Right ventricle myocardium superior (tissue), 1 donor: ENCODE data around the gene CCDC51. TPM values are rescaled to one million over a fixed set of nuclear protein-coding genes. Genes with fewer than 3 reads are reported as not detected.

Experiments used
- ATAC-seq: fragments of 200-7000 bp; cut with Tn5 transposase; one replicate; pipeline ENCODE4 v1.9.1; 2020; ENCODE audit warnings: mild to moderate bottlenecking; ENCODE audit not compliant: poor library complexity
- DNase-seq: peaks from one replicate; pipeline ENCODE4 v3.0.0-alpha.2; 2020
- intact Hi-C: fragments of 100-400 bp; cut with DNase I; formaldehyde crosslinking; loops from one replicate; pipeline ENCODE4 v1.11.2; 2022
- total RNA-seq: library from RNA; stranded (reverse); fragmentation: NEBNext Ultra II Directional; extraction: Animal tissue kit (Norgen Biotek cat#: 25700); gene quantifications from one replicate; pipeline ENCODE4 v1.2.1, GENCODE V29; 2021
- donor health status: DM: no; HTN: yes; CAD: no; lungs with severe emphysema.

Gene CCDC51
- total RNA-seq, 1 donor from 2014 or later = 11.9 TPM

DNA sequence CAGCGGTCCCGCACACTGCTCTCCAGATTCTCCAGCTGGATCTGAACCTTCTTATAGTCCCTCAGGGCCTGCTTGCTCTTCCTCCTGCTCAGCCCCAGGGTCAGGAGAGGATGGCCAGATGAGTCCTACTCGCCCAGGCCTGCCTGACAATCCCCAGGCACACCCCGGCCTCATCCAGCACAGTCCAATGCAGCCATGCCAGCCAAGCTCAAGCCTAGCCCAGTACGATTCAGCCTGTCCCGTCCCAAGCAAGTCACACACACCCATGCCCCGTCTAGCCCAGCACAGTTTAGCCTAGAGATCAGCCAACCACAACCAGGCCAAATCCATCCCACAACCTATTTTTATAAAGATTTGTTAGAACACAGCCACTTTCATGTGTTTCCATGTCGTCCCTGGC is 26.8 kb downstream of the CCDC51 start:
- ATAC-seq = no peak
- intact Hi-C loops = no loop called here
- DNase-seq = no peak

DNA sequence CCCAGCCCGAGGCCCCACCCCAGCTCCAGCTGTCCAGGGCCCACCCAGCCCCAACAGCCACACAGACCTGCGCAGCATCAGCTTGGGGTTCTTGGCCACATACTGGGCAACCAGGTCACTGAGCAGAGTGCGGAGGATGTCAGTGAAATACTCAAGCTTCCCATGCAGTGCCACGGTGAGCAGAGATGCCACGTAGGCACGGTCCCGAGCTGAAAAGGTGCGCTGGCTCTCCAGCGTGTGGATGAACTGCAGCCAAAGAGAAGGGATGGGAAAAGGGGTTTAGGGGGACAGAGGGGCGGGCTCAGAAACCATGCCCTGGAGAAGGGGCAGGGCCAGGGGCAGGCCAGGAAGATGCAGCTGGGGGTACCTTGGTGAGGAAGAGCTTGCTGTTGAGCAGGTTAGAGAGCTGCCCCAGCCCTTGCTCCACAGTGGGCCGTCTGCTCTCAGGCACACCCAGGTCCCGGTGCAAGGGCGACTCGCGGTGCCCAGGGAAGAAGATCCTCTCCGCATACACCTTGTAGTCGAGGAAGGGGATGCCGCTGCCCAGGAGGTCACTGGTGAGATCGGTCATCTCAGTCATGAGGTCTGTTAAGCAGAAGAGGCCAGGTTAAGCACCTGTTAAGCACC is 27.4 kb downstream of the CCDC51 start:
- no peak for ATAC-seq
- DNase-seq = peak; percentile 34
- intact Hi-C loops = no loop called here

DNA sequence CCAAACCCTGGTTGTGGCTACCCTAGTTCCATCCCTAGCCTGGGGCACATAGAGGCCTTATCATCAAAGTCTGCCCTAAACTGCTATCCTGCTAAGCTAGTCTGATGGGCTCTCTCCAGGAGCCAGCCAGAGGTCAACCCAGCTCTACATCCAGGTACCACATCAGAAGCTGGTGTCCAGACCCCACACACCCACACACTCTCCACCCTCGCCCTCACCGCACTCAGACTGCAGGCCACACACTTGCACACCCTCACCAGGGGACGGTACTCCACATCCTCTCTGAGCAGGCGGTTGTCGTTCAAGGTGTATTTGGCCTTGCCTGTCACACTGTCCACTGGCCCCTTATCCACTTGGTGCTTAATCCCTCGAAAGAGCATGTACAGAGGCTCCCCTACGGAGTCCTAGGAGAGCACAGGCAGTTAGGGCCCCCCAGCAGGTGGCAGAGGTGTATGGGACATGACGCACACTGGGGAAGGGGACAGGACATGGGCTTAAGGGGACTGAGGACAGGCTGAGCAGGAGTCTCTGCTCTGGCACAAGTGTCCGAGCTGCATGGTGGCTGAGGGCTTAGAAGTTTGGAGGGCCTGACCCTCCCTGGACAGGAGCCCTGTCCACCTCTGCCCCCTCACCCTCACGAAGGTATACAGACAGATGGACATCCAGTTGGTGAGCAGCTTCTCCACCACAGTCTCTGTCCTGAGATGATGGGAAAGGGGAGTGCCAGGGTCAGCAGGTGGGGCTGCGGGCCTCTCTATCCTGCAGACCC is 28.1 kb downstream of the CCDC51 start:
- no peak for ATAC-seq
- intact Hi-C loops = no loop called here
- DNase-seq = peak; percentile 13

DNA sequence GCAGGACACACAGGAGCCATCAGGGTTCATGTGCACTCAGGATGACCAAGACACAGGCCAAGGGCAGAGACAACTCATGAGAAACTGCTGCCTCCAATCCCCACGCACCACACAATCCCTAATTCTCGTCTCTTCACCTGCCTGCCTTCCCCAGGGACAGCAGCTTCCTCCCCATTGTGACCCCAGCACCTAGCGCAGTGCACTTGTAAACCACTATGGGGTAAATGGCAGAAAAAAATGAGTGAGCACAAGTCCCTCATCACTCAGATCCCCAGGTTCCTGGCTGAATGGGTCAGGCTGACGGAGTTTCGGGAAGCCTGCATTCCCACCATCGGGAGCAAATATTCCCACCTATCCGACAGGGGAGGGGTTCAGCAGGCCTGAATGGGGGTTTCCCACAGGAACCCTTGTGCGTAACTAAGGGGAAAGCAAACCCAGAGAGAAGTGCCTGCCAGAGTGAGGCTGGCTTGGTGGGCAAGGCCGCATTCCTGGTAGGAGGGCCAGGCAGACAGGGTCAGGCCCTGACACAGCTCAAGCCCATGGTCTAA is 28.8 kb downstream of the CCDC51 start:
- intact Hi-C loops = no loop called here
- DNase-seq (no peak), ATAC-seq (no peak)

DNA sequence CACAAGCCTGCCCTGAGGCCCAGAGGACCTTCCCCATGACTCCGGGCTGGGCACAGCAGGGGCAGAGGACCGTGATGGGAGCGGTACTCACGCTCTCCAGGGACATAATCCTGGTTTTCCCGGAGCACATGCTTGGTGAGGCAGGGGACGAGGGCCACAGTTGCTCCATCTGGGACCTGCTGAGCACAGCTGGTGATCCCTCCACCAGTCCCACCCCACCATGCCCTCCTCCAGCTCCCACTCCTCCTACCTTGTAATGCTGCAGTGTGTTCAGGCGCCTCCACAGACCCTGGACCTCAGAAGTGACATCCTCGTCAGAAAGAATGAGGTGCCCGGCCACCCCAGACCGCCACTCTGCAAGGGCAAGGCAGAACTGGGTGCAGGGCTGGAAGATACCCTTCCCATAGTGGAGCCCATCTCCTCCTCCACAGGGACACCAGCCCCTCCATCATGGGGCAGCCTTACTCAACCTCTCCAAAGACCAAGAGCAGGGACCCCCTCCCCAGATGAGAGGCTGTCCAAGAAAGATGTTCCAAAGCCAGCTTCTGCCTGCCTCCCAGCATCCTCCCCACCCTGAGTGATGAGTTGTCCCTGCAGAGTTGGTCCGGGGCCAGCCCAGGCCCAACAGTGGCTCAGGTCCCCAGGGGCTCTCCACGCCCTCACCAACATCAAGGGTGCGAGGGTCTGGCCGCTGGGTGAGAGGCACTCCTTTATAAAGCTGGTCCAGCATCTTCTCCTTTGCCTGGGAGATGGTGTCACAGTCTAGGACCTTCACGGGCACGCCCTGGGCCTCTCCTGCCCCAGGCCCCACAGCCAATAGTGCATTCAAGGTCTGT is 29.5 kb downstream of the CCDC51 start:
- DNase-seq (no peak), ATAC-seq (no peak)
- intact Hi-C loops = no loop called here

DNA sequence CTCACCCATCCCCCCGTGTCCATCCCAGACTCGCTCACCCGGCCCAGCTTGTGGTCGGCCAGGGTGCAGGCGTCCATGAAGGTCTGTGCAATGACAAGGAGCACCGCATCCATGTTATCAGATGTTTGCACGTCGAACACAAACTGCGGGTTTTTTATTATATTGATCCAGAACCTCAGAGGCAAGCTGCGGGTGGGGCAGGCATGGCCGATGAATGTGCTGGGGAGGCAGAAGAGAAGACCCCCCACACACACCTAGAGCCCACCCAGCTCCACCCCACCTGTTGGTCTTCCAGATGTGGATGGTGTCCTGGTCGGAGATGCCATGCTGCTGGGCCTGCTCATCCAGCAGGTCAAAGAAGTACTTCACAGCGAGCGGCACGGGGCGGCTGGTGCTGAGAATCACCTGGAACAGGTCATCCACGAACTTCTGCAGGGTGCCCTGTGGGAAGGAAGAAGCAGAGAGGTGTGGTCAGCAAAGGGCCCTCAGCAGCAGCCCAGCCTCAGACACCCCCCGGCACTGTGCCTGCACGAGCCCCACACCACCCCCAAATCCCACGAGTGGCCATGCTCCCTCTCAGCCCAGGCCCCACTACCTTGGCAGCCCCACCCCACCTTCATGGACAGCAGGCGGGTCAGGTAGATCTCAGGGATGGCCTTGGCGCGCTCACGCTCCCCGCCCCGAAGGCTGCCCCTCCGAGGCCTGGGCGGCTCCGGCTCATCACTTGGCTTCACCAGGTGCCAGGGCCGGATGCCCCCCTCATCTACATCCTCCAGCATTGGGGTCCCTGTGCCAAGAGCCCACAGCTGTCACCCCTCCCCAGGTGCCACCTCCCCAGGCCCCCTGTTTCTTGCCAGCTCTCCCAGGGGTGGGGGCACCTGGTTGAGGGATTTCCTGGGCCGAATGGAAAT is 30.4 kb downstream of the CCDC51 start:
- ATAC-seq (no peak), DNase-seq (peak; percentile 27)
- intact Hi-C loops = no loop called here

DNA sequence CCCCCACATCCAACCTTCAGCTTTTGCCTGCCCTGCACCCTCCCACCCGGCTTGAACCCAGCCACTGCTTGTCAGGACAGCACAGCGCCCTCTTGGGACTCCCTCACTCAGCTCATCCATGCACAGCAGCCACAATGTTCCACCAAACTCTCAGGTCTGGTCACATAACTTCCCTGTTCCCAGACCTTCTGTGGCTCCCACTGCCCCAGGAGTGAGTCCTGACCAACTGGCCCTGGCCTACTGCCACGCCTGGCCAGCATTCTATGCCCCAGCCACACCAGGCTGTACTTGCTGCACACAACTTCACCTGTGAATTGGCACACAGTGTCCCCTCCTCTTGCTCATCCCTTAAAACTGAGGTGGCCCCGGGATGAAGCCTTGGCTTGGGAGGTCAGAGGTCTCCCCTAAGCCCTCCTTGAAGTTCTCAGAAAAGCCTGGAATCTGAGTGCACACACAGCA is 31.1 kb downstream of the CCDC51 start:
- DNase-seq (no peak), ATAC-seq (no peak)
- intact Hi-C loops = no loop called here

DNA sequence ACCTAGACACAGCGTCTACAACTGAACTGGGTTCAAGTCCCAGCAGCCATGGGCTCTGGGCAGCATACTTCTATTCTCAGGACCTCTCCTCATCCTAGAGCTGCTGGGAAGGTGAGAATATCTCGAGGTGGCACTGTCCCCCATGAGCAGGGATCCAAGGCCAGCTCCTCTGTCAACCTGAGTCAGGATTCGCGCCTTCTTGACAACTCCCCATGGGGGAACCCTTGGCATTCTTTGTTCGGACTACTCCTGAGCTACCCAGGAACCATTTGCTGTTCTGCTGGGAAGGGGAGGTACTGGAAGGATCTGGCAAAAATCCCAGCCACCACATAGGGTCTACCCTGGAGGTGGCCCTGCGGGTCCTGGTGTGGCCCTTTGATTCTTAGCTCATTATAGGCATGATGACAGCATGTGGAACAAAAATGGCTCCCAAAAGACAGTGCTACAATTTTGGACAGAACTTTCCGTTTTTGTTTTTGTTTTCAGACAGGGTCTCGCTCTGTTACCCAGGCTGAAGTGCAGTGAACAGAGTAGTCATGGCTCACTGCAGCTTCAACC is 32.3 kb downstream of the CCDC51 start:
- DNase-seq (no peak), ATAC-seq (no peak)
- intact Hi-C loops = no loop called here

DNA sequence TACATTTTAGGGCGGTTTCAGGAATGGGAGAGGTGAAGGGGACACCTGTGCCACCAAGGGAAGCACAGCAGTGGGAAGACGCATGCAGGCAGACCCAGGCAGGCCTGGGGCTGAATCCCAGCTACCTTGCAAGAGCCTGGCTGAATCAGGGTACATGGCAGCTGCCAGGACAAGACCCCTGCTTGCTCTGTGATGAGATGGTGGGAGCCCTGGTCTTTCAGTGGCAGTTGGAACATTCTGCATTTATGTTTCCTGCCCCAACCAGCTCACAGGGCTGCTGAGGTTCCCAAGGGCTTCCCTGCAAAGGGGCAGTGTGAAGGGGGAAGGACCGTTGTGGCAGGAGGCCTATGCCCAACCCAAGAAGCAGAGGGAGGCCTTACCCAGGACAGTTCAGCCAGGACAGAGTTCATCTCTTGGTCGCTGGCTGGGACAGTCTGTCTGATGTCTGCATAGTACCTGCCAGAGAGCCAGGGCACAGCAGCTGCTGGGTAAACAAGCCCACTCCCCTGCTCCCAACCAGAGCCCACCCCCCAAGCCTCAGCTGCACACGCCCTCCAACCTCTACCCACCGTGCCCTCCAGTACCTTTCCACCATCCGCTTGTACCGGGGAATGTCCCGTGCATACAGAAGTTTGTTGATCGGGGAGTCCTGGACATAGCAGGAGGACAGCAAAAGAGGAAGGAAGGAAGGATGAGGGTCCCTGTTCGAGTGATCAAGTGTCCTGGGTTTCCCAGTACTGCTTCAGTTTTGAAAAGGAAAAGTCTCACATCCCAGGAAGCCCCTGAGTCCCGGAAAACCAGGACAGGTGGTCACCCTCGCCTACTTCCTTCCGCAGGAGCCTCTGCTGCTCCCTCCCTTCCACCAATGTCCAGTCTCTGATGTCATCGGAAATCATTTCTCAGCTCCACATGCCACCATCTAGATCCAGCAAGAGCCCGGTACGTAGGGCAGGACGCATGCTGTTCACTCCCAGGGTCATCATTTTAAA is 33.2 kb downstream of the CCDC51 start:
- ATAC-seq (no peak), DNase-seq (peak; percentile 15)
- intact Hi-C loops = no loop called here

DNA sequence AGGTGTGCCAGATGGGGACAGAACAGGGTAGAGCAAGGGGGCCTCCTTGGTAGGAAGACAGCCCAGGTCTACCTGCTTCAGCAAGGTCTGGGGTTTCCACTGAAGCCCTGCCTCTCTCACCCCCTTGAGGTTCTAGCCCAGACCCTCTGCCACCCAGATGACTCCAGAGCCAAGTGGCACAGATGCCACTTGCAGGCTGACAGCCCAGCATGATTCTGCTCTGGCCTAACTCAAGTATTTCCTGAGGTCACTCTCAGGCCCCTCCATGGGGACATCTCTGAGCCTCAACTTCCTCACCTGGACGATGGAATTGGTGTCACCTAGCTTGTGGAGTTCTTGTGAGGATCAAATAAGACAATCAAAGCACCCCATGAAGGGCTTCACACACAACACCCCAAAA is 33.9 kb downstream of the CCDC51 start:
- no peak for ATAC-seq
- intact Hi-C loops = no loop called here
- DNase-seq = no peak

DNA sequence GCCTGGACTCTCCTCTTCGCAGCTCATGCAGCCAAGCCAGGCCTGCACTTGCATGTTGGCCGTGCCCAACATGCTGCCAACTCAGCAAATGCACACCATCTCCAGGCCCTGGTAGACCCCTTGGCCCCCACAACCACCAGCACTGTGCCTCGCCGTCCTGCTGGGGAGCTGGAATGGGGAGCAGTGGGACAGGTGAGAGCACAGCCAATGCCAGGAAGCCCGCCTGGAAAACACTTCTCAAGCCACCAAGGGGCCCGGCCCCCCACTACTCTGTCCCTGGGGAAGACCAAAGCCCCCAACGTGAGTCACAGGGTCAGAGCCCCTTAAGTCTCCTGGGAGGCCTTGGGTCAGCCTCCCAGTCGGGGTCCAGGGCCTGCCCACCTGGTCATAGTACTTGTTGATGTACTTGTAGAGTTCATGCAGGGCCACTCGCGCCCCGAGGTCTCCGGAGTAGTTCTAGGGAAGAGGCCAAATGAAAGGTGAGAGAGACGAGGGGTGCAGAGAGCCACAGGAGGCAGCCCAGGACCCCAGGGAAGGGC is 34.5 kb downstream of the CCDC51 start:
- DNase-seq = peak; percentile 41
- ATAC-seq = no peak
- intact Hi-C loops = no loop called here

DNA sequence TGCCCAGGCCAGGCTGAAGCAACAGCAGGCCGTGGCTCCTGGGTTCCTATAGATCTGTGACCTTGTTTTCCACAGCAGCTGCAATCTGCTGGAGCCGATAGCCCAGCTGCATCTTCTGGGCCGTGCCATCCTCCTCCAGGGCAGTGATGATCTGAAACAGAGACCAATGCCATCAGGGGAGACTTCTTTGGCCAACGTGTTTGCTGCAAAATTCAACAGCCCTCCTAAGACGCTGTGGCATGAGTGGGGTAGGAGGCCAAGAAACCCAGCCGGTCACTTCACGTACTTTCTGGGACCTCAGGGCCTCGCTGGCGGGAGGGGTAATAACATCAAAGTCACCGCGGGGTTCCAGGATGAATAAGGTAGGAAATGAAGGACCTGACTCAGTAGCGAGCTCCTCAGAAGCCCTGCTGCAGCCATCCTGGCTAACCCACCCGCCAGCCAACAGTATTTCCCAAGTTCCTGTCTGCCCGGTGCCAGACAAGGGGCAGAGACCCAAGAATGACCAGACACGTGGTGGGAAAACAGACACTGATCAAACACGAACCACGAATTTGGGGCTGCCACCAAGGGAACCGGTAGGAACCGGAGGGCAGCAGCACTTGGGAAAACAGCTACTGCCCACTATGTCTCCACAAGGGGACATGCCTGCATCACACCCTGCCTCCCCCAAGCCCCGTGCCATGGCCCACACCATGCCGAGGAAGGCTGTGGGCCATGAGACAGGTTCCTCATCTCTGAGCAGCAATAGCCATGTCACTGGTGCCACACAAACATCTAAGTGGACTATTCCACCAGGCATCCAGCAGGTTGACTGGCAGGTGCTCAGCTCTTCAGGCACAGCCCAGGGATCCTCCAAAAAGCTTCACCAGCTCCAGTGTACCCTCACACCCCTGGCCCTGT is 35.2 kb downstream of the CCDC51 start:
- intact Hi-C loops = loop anchor here (5.0 kb wide), 1 partner anchor 143 kb away; no protein-coding TSS in a partner anchor
- no peak for ATAC-seq
- no peak for DNase-seq

DNA sequence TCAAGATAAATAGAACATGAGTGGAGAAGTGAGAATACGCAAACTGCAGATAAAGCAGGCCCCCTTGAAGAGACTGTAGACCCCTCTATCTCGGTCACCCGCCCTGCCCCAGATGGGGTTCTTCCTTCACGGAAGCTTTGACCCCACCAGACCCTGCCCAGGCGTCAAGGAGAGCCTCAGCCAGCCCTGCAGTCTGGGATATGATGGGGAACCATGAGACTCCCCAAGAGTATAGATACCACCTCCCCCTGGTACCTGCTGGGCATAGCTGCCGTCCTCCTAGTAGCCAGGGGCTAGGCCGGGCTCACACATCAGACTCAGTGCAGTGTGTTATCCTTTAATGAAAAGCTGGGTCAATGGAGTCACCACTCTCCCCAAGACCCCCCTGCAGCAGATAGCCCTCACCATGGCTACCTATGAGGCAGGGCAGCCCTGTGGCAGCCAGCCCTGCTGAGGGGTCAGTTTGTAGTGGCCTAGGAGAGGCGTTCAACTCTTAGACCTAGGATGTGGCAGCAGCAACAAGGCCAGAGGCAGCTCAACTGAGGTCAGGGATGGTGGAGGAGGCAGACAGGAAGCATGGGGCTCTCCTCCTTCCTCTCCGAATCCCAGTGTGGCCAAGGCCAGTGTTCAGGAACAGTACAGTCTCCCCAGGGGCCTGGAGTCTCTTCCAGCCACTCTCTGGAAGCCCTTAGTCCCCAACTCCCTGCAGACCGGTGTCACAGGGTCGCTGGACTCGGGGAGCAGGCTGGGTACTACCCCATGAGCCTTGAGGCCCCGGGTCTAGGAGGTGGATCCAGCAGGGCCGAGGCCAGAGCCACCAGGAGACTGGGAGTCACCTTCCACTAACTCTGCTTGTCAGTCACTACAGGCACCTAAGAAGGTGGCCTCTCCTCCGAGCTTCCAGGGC is 36.1 kb downstream of the CCDC51 start:
- no peak for ATAC-seq
- intact Hi-C loops = loop anchor here (5.0 kb wide), 1 partner anchor 144 kb away; no protein-coding TSS in a partner anchor
- DNase-seq = no peak

DNA sequence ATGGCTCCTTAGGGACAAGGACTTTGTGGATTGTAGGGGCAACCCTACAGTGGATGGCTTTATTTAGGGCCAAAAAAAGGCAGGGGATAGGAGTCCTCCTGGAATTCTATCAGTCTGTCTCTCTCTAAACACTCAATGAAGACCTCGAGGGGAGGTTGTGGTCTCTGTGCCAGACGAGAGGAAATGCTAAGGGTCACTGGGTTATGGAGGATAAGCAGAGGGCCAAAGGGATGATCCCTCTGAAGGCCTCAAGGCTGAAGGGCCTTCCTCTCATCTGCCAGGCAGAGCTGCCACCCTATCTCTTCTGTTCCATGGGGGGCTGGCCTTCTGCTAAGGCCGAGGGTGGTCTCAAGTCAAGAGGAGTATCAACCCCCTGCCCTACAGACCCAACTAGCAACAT is 37.0 kb downstream of the CCDC51 start:
- no peak for ATAC-seq
- intact Hi-C loops = loop anchor here (5.0 kb wide), 1 partner anchor 144 kb away; no protein-coding TSS in a partner anchor
- DNase-seq = no peak
